ENCODE results near the gene KPNA5.
A peak's percentile ranks its signal among the peaks of the same experiment; 100 is the strongest.
"Not testable (repeated sequence)": the region's sequence is repeated elsewhere in the genome, so short reads cannot be mapped to it uniquely, and the experiment has no call there.

Gene KPNA5

GRCh38 chr6:116680880-116681672 is at the start of gene KPNA5:
TSS of gene KPNA5 (plus strand) at chr6:116681211. CDS start at chr6:116681335, 124 bp downstream.
- peak; percentile 81 for DNase-seq (ENCODE audit: low read depth)

DNA sequence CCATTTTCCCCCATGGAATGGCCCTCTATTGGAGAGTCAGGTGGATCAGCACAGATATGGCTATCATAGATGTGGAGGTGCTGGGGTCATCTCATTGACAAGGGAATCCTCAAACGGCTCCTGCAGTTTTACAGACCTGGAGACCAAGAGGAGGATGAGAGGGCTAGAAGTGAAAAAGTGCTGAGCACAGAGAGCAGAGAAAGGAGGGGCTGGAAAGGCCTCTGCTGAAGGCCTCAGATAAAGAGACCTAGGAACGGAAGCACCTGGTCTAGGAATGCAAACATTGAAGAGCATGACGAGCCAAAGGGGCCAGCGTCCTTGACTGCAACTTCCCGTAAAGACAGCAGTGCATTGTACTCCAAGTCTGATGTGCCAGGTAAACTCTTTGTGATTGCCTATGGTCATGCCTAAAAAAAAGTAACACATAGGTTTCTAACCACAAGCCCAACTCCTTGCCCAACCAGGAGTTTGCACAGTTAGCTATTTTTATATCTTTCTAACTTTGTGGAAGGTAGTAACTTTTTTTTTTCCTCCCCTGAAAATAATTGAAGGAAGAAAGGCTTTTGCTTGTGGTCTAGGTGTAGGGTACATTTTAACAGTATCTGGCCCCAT is 49.5 kb upstream of the KPNA5 start:
- DNase-seq (ENCODE audit: low read depth), result no peak

GRCh38 chr6:116633685-116634084 is 47.3 kb upstream of the KPNA5 start:
- no peak for DNase-seq (ENCODE audit: low read depth)

DNA sequence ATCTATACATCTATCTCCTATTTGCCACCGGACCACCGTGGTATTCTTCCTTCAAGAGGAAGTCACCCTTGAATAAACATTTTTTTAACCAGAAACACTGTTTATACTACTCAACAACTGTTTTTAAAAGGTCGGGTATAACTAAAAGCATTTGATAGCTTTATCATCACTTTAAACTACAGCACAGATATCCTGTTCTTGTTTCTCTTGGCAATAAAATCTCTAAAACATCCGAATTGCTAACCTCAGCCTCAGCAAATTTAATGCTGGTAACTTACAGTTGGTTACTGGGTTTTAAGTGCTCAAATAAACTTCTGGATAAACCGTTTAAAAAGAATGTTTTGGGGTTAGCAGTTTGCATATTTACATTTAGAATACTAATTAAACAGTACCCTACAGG is 32.9 kb upstream of the KPNA5 start:
- DNase-seq (ENCODE audit: low read depth), result no peak

DNA sequence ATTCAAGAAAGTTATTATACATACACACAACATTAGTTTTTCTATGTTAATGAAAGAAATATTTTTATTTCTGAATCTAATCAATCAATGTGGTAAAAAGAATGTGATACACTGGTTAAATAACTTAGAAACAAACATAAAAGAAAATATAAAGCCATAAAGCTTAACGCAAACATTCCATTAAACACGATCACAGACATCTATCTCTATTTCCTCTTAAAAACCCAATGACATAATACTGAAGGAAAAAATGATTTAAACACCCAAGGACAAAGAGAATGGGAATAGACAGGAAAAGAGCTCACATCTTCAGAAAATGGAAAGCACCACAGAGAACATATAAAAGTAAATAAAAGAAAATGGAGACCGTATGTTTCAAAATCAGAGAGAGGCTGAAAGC is 31.9 kb upstream of the KPNA5 start:
- no peak for DNase-seq (ENCODE audit: low read depth)

DNA sequence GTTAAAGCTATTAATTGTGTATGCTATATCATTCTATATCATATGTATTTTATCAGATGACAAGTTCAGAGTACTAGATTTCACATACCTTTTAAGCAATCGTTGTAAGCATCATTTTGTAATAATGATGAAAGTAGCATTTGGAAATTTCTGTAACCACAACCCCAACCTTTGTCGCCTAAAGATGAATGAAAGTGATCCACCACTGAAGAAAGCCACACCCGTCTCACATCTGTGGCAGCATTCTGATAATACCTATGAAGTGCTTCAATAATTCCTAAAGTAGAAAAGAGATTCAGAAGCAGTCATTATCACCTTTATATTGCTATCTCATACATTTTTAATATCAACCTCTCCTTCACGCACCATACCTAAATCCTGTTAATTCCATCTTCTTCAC is 29.1 kb upstream of the KPNA5 start:
- no peak for DNase-seq (ENCODE audit: low read depth)

- no peak for DNase-seq (ENCODE audit: low read depth)
Observed at GRCh38 chr6:116661594-116661993, 19.4 kb upstream of the KPNA5 start.

GRCh38 chr6:116662202-116662601 is 18.8 kb upstream of the KPNA5 start:
- no peak for DNase-seq (ENCODE audit: low read depth)

GRCh38 chr6:116663308-116663707 is 17.7 kb upstream of the KPNA5 start:
- DNase-seq (ENCODE audit: low read depth), result no peak

GRCh38 chr6:116664169-116664568 is 16.8 kb upstream of the KPNA5 start:
- DNase-seq (ENCODE audit: low read depth), result not testable (repeated sequence)

GRCh38 chr6:116665464-116665863 is 15.5 kb upstream of the KPNA5 start:
- DNase-seq (ENCODE audit: low read depth), result no peak

DNA sequence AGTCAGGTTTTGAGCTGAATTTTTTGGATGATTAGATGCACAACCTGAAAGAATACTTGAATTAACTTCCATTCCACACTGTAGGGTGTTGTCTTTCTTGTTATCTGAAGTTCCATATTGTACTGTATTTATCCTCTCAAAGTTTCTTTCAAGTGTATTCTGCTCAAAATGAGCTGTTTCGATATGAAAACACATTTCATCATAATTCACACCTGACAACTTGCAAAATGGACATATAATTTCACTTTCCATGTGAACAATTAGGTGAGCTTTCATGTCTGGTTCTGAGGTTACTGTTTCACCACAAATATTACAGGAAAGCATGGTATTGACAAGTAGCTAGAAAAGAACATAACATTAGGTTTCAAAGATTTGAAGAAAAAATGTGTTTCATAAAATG is 14.1 kb upstream of the KPNA5 start:
- no peak for DNase-seq (ENCODE audit: low read depth)

DNA sequence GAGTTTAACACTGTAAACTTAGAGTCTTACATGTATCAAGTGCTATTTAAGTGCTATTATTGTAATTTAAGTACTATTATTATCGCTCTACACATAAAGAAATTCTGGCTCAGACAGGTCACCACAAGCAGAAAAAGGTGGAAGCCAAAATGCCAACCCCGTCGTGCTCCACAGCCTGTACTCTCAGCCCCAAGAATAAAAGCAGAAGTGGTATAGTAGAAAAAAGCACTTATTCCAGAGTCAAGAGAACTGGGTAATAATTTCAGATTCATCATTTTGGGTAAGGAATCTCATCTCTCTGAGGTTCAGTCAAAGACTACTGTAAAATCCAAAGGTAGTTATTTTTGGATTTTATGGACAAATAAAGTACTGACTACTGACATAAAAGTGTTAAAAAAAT is 13.4 kb upstream of the KPNA5 start:
- no peak for DNase-seq (ENCODE audit: low read depth)

- no peak for DNase-seq (ENCODE audit: low read depth)
Observed at GRCh38 chr6:116672306-116672705, 8.7 kb upstream of the KPNA5 start.

- no peak for DNase-seq (ENCODE audit: low read depth)
Observed at GRCh38 chr6:116676021-116676420, 5.0 kb upstream of the KPNA5 start.

DNA sequence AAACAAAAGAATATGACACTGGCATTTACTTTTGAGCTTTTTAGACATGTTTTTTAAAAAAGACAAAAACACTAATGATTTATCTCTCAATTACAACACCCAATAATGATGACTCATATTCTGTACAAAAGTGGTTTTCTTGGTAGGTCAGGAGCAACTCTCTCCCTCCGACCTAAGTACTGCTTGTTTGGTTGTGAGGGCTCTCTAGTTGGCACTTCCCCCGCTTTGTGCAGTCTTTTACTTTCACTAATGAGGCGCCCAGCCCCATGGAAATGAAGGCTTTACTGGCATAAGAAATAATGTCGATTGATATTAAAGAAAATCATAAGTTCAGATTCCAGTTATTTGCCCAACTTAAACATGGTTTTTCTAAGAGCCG is 1.3 kb downstream of the KPNA5 start:
- DNase-seq (ENCODE audit: low read depth), result peak; percentile 20

DNA sequence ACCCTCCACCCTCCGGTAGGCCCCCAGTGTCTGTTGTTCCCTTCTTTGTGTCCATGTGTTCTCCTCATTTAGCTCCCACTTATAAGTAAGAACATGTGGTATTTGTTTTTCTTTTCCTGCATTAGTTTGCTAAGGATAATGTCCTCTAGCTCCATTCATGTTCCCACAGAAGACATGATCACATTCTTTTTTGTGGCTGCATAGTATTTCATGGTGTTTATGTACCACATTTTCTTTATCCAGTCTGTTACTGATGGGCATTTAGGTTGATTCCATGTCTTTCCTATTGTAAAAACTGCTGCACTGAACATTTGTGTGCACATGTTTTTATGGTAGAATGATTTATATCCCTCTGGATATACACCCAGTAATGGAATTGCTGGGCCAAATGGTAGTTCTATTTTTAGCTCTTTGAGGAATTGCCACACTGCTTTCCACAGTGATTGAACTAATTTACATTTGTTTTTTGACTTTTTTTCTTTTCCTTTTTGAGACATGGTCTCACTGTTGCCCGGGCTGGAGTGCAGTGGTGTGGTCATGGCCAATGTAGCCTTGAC is 4.5 kb downstream of the KPNA5 start:
- no peak for DNase-seq (ENCODE audit: low read depth)

DNA sequence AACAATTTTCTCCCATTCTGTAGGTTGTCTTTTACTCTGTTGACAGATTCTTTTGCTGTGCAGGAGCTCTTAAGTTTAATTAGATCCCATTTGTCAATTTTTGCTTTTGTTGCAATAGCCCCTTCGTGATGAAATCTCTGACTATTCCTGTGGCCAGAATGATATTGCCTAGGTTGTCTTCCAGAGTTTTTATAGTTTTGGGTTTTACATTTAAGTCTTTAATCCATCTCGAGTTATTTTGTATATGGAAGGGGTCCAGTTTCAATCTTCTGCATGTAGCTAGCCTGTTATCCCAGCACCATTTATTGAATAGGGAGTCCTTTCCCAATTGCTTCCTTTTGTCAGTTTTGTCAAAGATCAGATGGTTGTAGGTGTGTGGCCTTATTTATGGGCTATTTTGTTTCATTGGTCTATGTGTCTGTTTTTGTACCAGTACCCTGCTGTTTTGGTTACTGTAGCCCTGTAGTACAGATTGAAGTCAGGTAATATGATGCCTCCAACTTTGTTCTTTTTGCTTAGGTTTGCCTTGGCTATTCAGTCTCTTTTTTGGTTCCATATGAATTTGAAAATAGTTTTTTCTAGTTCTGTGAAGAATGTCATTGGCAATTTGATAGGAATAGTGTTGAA is 5.6 kb downstream of the KPNA5 start:
- DNase-seq (ENCODE audit: low read depth), result not testable (repeated sequence)

- DNase-seq (ENCODE audit: low read depth), result no peak
Observed at GRCh38 chr6:116691154-116691553, 10.1 kb downstream of the KPNA5 start.

DNA sequence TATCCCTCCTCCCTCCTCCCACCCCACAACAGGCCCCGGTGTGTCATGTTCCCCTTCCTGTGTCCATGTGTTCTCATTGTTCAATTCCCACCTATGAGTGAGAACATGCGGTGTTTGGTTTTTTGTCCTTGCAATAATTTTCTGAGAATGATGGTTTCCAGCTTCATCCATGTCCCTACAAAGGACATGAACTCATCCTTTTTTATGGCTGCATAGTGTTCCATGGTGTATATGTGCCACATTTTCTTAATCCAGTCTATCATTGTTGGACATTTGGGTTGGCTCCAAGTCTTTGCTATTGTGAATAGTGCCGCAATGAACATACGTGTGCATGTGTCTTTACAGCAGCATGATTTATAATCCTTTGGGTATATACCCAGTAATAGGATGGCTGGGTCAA is 11.9 kb downstream of the KPNA5 start:
- DNase-seq (ENCODE audit: low read depth), result not testable (repeated sequence)

DNA sequence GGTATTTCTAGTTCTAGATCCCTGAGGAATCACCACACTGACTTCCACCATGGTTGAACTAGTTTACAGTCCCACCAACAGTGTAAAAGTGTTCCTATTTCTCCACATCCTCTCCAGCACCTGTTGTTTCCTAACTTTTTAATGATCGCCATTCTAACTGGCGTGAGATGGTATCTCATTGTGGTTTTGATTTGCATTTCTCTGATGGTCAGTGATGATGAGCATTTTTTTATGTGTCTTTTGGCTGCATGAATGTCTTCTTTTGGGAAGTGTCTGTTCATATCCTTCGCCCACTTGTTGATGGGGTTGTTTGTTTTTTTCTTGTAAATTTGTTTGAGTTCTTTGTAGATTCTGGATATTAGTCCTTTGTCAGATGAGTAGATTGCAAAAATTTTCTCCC is 12.3 kb downstream of the KPNA5 start:
- DNase-seq (ENCODE audit: low read depth), result not testable (repeated sequence)

GRCh38 chr6:116695401-116695800 is 14.4 kb downstream of the KPNA5 start:
- no peak for DNase-seq (ENCODE audit: low read depth)

DNA sequence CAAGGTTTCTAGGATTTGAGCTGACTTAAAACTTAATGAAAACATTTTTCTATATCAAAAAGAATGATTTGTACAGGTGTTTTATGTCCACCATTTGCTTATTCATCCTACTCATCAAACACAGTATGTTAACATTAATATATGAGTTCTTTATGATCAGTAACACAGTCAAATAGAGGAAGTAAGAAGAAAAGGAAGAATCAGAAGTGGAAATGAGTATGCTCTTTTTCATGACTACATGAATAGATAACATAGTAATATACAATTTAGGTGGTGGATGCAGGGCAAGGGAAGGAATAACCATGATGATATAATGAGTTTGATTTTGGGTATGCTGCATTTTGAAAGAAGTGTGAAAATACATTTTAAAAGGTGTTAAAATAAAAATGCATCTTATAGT is 16.5 kb downstream of the KPNA5 start:
- no peak for DNase-seq (ENCODE audit: low read depth)

All from activated gamma-delta T cell treated with anti-CD3 and anti-CD28 coated beads, Interleukin-2, amount 50 U/mL, for 16 hours (primary cell).